Kidney epithelial cell (primary cell): ENCODE results near the gene GLTPD2. TPM values are rescaled to one million over a fixed set of nuclear protein-coding genes. Genes with fewer than 3 reads are reported as not detected.

Experiments
- DNase-seq: peaks from one replicate; pipeline ENCODE4 v3.0.0-alpha.2; 2010; ENCODE audit warnings: low read depth
- H3K27me3 ChIP-seq: 2 replicates; pipeline ENCODE4 v1.6.0; 2011; ENCODE audit warnings: low read length; ENCODE audit not compliant: control insufficient read depth, insufficient read depth
- H3K36me3 ChIP-seq: 2 replicates; pipeline ENCODE4 v1.5.1; 2011; ENCODE audit warnings: low read length; ENCODE audit not compliant: control insufficient read depth, insufficient read depth
- H3K4me3 ChIP-seq: 2 replicates; pipeline ENCODE4 v1.5.1; 2011; ENCODE audit warnings: low read depth, mild to moderate bottlenecking, control low read depth, low read length
- total RNA-seq: library from RNA; depleted of rRNA; stranded (reverse); fragments of >200 nt; gene quantifications from 2 replicates; pipeline ENCODE4 v1.2.3, GENCODE V29; 2015
- TF ChIP-seq, protein P1 (sequence below): IDR thresholded peaks from 2 replicates; pipeline ENCODE4 v1.5.1; 2011; ENCODE audit warnings: mild to moderate bottlenecking, moderate library complexity, low read length, control low read depth, inconsistent platforms; ENCODE audit not compliant: insufficient read depth, poor library complexity, severe bottlenecking

The GLTPD2 gene
- total RNA-seq, 1 donor from 2014 or later = not detected

DNA sequence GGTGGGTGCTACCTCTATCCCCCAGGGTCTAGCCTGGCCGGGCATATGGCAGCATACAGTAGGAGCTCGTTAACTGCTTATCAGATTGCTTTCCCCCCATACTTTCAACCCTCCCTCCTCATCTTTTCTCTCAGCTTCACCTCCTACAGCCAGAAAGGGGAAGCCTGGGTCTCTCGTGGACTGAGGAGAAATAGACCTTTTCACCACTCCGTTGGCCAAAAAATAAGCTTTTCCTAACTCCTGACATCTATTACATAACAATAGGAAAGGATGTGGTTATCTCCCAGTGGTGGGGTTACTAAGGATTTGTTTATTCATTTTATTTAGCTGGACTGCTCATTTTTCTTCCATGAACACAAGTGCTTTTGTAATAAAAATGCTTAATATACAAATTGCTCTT is 40.1 kb upstream of the GLTPD2 start:
- Histone ChIP-seq H3K36me3 (no peaks in the 10 kb centered on the region), H3K4me3 (no peak overlapping the region), H3K27me3 (peaks cover 44% of the 10 kb centered on the region)
- DNase-seq = no peak
- TF ChIP-seq, protein P1, sequence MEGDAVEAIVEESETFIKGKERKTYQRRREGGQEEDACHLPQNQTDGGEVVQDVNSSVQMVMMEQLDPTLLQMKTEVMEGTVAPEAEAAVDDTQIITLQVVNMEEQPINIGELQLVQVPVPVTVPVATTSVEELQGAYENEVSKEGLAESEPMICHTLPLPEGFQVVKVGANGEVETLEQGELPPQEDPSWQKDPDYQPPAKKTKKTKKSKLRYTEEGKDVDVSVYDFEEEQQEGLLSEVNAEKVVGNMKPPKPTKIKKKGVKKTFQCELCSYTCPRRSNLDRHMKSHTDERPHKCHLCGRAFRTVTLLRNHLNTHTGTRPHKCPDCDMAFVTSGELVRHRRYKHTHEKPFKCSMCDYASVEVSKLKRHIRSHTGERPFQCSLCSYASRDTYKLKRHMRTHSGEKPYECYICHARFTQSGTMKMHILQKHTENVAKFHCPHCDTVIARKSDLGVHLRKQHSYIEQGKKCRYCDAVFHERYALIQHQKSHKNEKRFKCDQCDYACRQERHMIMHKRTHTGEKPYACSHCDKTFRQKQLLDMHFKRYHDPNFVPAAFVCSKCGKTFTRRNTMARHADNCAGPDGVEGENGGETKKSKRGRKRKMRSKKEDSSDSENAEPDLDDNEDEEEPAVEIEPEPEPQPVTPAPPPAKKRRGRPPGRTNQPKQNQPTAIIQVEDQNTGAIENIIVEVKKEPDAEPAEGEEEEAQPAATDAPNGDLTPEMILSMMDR = no peak

DNA sequence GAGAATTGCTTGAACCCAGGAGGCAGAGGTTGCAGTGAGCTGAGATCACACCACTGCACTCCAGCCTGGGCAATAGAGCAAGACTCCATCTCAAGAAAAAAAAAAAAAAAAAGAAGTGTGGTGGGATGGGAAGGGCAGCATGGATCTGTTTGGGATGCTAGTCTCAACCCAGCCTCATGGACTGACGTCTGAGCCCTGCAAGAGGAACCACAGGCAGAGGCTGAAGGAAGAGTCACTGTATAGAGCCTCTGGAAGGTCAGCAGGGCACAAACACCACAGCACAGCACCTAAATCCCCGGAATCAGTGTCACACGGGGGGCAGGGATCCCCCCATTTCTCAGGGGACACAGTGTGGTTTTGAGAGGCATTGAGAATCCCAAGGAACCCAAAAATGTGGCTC is 38.2 kb upstream of the GLTPD2 start:
- H3K27me3 ChIP-seq = peaks cover 26% of the 10 kb centered on the region
- TF ChIP-seq, protein P1 = no peak
- no peaks in the 10 kb centered on the region for H3K36me3 ChIP-seq
- DNase-seq = no peak
- H3K4me3 ChIP-seq = no peak overlapping the region

DNA sequence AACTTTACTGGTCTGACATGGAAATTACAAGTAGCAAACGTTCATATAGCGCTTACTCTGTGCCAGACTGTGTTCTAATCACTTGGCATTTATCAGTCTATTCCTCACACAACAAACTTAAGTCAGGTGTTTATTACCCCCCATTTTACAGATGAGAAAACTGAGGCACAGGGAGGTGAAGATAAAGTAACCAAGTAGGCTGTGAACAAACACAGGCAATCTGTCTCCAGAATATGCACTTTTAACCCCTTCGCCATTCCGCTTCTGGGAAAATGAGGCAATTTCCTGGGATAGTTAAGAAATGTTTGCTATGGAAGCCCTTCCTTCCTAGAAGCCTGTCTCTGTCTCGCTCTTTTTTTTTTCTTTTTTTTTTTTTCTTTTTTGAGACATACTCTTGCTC is 36.8 kb upstream of the GLTPD2 start:
- DNase-seq = no peak
- H3K4me3 ChIP-seq = no peak overlapping the region
- TF ChIP-seq, protein P1 = no peak
- H3K36me3 ChIP-seq = no peaks in the 10 kb centered on the region
- peaks cover 18% of the 10 kb centered on the region for H3K27me3 ChIP-seq

DNA sequence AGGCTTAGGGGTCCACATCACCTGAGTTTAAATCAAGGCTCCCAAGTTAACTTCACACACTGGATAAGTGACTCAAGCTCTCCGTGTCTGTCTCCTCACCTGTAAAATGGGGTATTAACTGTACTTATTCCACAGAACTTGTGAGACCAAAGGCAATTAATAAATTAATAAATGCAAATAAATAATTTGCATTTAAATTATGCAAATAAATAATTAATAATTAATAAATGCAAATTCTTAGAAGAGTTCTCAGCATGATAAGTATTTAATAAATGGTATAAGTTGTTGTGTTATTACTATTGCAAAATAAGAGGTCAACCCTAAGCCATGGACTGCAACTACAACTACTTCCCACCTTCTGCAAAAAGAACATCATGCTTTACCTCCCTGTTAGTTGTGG is 35.4 kb upstream of the GLTPD2 start:
- TF ChIP-seq, protein P1 = no peak
- no peaks in the 10 kb centered on the region for H3K36me3 ChIP-seq
- no peak for DNase-seq
- peaks cover 16% of the 10 kb centered on the region for H3K27me3 ChIP-seq
- no peak overlapping the region for H3K4me3 ChIP-seq

DNA sequence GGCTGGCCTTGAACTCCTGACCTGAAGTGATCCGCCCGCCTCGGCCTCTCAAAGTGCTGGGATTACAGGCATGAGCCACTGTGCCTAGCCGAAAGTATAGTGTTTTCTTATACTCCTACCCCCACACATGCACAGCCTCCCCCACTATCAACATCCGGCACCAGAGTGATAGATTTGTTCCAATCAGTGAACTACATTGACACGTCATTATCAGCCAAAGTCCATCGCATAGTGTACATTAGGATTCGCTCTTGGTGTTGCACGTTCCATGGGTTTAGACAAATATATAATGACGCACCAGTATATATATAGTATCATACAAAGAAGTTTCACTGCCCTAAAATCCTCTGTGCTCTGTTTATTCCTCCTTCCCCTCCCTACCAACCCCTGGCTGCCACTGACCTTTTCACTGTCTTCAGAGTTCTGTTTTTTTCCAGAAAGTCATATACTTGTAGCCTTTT is 29.0 kb upstream of the GLTPD2 start:
- TF ChIP-seq, protein P1 = no peak
- H3K27me3 ChIP-seq = no peaks in the 10 kb centered on the region
- DNase-seq = no peak
- H3K36me3 ChIP-seq = no peaks in the 10 kb centered on the region
- no peak overlapping the region for H3K4me3 ChIP-seq

DNA sequence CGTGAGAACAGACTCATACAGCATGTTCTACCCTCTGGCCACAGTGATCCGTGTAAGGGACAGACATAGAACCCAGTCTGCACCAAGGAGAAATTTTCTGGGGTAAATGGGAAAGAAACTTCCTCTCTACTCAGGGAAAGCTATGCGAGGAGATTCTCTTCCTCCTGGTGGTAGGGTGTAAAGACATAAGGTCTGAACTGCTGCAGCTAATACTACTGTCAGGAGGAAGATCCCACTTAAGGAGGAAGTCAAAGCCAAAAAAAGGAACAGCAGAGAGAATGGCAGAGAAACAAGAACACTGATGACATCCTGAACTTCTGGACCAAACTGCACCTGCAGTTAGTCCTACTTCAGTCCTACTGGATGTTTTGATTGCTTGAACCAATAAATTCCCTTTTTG is 24.2 kb upstream of the GLTPD2 start:
- no peak overlapping the region for H3K4me3 ChIP-seq
- peaks cover 2% of the 10 kb centered on the region for H3K27me3 ChIP-seq
- no peaks in the 10 kb centered on the region for H3K36me3 ChIP-seq
- no peak for DNase-seq
- TF ChIP-seq, protein P1 = no peak
